Stimulated activated CD8-positive, alpha-beta memory T cell treated with anti-CD3 and anti-CD28 coated beads, Interleukin-12 subunit alpha, Interleukin-12 subunit beta, amount 100 ng/mL, for 24 hours (primary cell): ENCODE measurements around the gene SOX18.

ENCODE experiments used
- DNase-seq: peaks from one replicate; pipeline ENCODE4 v3.0.0-alpha.2; 2020; ENCODE audit errors: extremely low read depth

Gene SOX18

GRCh38 chr20:64068386-64069208 is 19.2 kb upstream of the SOX18 start:
- no peak for DNase-seq

DNA sequence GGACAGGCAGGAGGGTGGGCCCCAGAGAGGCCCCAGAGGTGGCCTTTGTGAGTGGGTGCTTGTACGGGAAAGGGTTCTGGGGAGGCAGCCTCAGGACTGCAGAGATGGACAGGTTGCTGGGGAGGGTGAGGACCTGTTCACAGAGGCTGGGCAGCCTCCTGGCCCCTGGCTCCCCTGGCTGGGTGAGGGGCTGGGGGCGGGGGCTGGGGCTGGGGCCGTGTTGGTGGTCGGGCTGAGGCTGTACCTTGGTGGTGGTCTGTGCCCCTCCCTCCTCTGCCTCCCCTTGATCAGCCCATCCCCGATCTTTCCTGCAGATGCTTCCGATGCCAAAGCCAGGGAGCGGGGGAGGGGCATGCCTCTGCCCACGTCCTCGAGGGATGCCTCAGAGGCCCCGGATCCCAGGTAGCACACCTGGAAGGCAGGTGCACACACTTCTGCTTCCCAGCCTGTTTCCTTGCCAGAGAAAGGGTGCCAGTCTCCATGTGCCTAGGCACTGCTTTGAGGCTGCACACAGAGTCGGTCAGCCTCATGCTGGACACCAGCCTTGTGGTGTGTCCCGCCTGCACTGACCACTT is 18.4 kb upstream of the SOX18 start:
- no peak for DNase-seq

DNA sequence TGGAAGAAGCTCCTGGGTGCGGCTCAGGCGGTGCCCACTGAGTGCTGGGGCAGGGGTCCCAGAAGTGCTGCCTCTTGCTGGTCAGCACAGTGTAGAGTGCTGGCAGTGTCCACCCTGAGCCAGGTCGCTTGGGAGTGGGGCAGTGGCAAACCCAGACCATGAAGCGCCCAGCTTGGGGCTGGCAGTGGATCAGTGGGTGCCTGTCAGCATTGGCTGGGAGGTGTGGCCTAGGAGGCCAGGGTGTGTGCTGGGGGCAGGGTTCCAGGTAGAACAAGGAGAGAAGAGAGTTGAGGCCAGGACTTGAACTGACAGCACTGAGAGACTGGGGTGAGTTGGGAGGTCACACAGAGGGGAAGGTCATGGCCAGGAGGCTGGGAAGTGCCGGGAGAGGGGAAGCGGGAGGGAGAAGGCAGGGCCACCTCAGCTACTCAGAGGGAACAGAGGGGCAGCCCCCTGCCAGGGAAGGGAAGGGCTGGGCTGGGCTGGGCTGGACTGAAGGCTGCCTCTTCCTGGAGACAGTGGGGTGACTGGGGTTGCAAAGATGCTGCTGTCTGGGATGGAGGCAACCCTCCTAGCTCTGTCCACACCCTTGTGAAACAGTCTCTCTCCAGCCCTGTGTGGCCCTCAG is 17.7 kb upstream of the SOX18 start:
- DNase-seq, result no peak

DNA sequence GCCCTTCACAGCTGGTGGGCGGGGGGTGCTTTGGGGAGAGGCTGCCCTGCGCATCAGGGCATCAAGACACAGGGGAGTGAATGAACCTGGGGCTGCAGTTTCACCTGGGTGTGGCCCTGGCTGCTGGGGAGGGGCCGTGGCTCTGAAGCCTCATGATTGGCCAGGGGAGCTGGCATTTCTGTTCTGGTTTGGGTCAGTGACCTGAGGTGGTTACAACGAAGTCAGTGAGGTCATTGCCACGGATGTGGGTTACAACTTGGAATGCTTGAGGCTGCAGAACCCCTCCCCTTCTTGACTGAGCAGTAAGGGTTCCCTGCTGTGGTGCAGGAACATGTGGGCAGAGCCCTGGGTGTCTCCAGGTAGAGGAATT is 16.5 kb upstream of the SOX18 start:
- DNase-seq, result no peak

GRCh38 chr20:64065062-64065973 is 15.9 kb upstream of the SOX18 start:
- DNase-seq, result no peak

GRCh38 chr20:64064145-64064698 is 14.8 kb upstream of the SOX18 start:
- DNase-seq, result no peak

- DNase-seq, result no peak
Measured at GRCh38 chr20:64063389-64064144, 14.1 kb upstream of the SOX18 start.

GRCh38 chr20:64062596-64063388 is 13.4 kb upstream of the SOX18 start, which contains the start of gene TCEA2:
TSS of gene TCEA2 (plus strand) at chr20:64063198. CDS start at chr20:64063313, 115 bp downstream.
- DNase-seq, result peak; percentile 88

- DNase-seq, result no peak
Measured at GRCh38 chr20:64062276-64062595, 12.8 kb upstream of the SOX18 start.

DNA sequence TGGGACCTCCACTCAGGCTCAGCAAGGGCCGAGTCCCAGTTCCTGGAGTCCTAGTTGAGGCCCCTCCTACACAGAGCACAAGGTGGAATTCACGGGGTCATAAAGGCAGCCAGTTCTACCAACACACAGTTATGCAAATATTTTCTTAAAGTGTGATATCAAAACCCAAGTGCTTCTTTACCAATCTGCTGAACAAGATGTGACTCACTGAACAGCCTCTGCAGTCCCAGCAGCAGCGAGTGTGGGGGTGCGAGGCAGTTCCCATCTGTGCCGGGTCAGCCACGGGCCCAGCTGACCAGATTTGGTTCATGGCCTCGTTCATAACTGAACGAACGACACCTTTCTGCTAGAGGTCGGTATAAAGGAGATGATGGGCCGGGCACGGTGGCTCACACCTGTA is 9.1 kb upstream of the SOX18 start:
- no peak for DNase-seq

DNA sequence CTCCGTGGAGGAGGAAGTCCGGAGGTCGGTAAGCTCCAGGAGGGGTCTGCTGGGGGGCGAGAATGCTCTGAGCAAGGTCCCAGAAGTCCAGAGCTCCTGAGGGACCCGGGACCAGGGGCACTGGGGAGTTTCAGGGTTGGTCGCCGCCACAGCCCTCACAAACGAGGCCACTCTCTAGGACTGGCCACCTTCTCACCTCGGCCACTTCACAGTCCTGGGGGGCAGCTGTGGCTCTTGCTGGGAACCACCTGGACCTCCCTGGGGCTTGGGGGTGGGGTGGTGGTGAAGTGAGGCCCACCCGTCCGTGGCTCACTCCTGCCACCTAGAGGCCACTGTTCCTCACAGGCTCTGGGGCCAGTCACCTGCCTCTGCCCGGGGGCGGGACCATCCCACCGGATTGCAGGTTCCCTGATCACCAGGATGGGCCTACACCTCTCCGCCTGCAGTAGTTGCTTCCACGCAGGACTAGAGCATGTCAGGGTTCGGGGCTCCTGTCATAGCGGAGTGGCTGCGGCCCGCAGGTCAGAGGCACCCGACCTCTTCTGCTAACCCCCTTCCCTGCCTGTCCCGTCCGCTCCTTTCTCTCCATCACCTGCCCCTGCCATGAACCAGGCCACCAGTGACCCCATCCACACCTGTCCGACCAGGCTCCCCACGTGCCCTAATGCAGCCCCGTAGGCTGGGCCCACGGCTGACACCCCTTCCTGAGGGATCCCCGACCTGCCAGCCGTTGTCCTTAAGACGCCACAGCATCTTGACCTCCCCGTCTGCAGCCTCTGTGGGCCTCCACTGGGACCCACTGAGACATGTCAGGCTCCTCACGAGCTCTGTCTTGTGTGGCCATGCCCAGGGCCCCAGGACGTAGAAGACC is 8.4 kb upstream of the SOX18 start:
- DNase-seq, result peak; percentile 63

GRCh38 chr20:64056889-64057627 is 7.6 kb upstream of the SOX18 start:
- DNase-seq, result no peak

- no peak for DNase-seq
Measured at GRCh38 chr20:64056639-64056888, 7.1 kb upstream of the SOX18 start.

- DNase-seq, result no peak
Measured at GRCh38 chr20:64055893-64056638, 6.6 kb upstream of the SOX18 start.

DNA sequence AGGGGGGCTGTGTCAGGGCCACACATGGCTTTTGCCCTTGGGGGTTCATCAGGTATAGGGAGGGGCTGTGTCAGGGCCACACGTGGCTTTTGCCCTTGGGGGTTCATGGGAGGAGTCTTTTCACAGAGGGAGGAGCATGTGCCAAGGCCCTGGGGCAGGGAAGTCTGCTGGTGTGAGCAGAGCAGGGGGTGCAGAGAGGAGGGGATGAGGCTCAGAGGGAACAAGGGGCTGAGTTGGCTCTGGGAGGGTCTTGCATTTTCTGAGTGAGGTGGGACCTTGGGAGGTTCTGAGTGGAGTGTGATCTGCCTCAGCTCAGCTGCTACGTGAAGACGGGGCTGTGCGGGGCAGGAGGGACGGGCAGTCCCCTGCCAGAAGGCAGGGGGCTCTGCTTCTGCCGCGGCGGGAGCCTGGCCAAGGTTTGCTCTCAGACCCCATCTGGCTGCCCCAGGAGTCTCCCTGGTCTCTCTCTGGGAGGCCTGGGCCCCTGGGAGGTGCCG is 6.0 kb upstream of the SOX18 start:
- no peak for DNase-seq

- no peak for DNase-seq
Measured at GRCh38 chr20:64053841-64054661, 4.6 kb upstream of the SOX18 start.
